GM13977 (cell line): ENCODE data around the gene RREB1.

Experiments used
- DNase-seq: peaks from one replicate; pipeline ENCODE4 v3.0.0; 2012; ENCODE audit warnings: low spot score
- in situ Hi-C: fragments of 300-500 bp; cut with MboI; formaldehyde crosslinking; loops from one replicate; pipeline ENCODE4 v1.12.0; 2022; ENCODE audit warnings: low sequenced_read_pairs, low pct_unique_long_range_greater_than_20kb, mixed read lengths, inconsistent platforms; ENCODE audit not compliant: unreplicated experiment
- TF ChIP-seq, protein P1 (sequence below): IDR thresholded peaks from 2 replicates; pipeline ENCODE4 v1.5.1; 2012; ENCODE audit warnings: mild to moderate bottlenecking, control low read depth; ENCODE audit not compliant: insufficient read depth; ENCODE audit errors: extremely low read depth, missing control alignments

RREB1 gene

DNA sequence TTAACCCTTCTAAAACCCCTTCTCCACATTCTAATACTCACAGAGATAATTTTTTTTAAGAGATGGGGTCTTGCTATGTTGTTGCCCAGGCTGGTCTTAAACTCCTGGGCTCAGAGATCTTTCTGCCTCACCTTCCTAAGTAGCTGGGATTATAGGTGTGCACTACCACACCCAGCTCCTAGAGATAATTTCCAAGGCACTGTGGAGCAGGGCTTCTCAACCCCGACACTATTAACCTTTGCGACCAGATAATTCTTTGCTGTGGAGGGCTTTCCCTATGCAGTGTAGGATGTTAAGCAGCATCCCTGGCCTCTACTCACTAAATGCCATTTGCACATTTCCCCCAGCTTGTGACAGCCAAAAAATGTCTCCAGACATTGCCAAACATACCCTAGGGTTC lies 8.8 kb upstream of the RREB1 start:
- TF ChIP-seq, protein P1, sequence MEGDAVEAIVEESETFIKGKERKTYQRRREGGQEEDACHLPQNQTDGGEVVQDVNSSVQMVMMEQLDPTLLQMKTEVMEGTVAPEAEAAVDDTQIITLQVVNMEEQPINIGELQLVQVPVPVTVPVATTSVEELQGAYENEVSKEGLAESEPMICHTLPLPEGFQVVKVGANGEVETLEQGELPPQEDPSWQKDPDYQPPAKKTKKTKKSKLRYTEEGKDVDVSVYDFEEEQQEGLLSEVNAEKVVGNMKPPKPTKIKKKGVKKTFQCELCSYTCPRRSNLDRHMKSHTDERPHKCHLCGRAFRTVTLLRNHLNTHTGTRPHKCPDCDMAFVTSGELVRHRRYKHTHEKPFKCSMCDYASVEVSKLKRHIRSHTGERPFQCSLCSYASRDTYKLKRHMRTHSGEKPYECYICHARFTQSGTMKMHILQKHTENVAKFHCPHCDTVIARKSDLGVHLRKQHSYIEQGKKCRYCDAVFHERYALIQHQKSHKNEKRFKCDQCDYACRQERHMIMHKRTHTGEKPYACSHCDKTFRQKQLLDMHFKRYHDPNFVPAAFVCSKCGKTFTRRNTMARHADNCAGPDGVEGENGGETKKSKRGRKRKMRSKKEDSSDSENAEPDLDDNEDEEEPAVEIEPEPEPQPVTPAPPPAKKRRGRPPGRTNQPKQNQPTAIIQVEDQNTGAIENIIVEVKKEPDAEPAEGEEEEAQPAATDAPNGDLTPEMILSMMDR = no peak
- DNase-seq = no peak
- in situ Hi-C loops = no loop called here

GRCh38 chr6:7100072-7100752 lies 7.5 kb upstream of the RREB1 start:
- in situ Hi-C loops = no loop called here
- TF ChIP-seq, protein P1 = no peak
- DNase-seq = no peak

GRCh38 chr6:7100753-7101081 lies 7.0 kb upstream of the RREB1 start:
- TF ChIP-seq, protein P1 = no peak
- in situ Hi-C loops = no loop called here
- no peak for DNase-seq

- DNase-seq = no peak
- TF ChIP-seq, protein P1 = no peak
- in situ Hi-C loops = no loop called here
Observed at GRCh38 chr6:7101290-7101689, 6.5 kb upstream of the RREB1 start.

- TF ChIP-seq, protein P1 = no peak
- in situ Hi-C loops = no loop called here
- no peak for DNase-seq
Observed at GRCh38 chr6:7104752-7105151, 3.0 kb upstream of the RREB1 start.

GRCh38 chr6:7106215-7106751 lies 1.5 kb upstream of the RREB1 start:
- TF ChIP-seq, protein P1 = no peak
- in situ Hi-C loops = no loop called here
- no peak for DNase-seq
